Measurements from ENCODE around the gene FLOT1.
A peak's percentile ranks its signal among the peaks of the same experiment; 100 is the strongest.

The FLOT1 gene

GRCh38 chr6:30730601-30731435, 11.7 kb downstream of the FLOT1 start (continued):
- TF ChIP-seq ZBTB26 (tag by site-specific recombination; optimal IDR thresholded peaks at IDR 0.05) = peak; percentile 19
- no peak for TF ChIP-seq ZNF670 (tag by site-specific recombination; IDR thresholded peaks at IDR 0.05; ENCODE audit: low read depth)
- TF ChIP-seq ZNF600 (tag by site-specific recombination; IDR thresholded peaks at IDR 0.05) = peak; percentile 95
- no peak for TF ChIP-seq ZNF624 (tag by site-specific recombination; IDR thresholded peaks at IDR 0.05)
- TF ChIP-seq ZSCAN5A (tag by site-specific recombination; IDR thresholded peaks at IDR 0.05) = no peak
- TF ChIP-seq ZNF112 (tag by site-specific recombination; IDR thresholded peaks at IDR 0.05) = no peak
- TF ChIP-seq ZNF544 (tag by site-specific recombination; IDR thresholded peaks at IDR 0.05) = no peak
- TF ChIP-seq ZNF677 (tag by site-specific recombination; IDR thresholded peaks at IDR 0.05) = no peak
- TF ChIP-seq ZNF654 (tag by site-specific recombination; IDR thresholded peaks at IDR 0.05; ENCODE audit: low read depth) = peak; percentile 87
- TF ChIP-seq ZNF10 (tag by site-specific recombination; IDR thresholded peaks at IDR 0.05) = peak; percentile 89
- peak; percentile 53; the same call in 1 of the 2 replicates for TF ChIP-seq ZNF692 (tag by site-specific recombination; IDR thresholded peaks at IDR 0.05)
- TF ChIP-seq ZNF350 (tag by site-specific recombination; IDR thresholded peaks at IDR 0.05) = no peak
- no peak for TF ChIP-seq ZBTB21 (tag by site-specific recombination; IDR thresholded peaks at IDR 0.05)
- TF ChIP-seq ZNF148 (tag by site-specific recombination; IDR thresholded peaks at IDR 0.05; ENCODE audit: borderline replicate concordance) = no peak
- no peak for TF ChIP-seq ZNF48 (tag by site-specific recombination; IDR thresholded peaks at IDR 0.05)
- 0 out of 2 replicates have a peak, but pooled peaks have one; percentile 23 for TF ChIP-seq ZNF24 (tag by site-specific recombination; IDR thresholded peaks at IDR 0.05)
- no peak for TF ChIP-seq ZNF26 (tag by site-specific recombination; IDR thresholded peaks at IDR 0.05)
- TF ChIP-seq ZNF701 (tag by site-specific recombination; IDR thresholded peaks at IDR 0.05) = no peak
- no peak for TF ChIP-seq ZNF155 (tag by site-specific recombination; IDR thresholded peaks at IDR 0.05)
- TF ChIP-seq ZBTB6 (tag by site-specific recombination; IDR thresholded peaks at IDR 0.05) = peak; percentile 97
- TF ChIP-seq ZNF426 (tag by site-specific recombination; IDR thresholded peaks at IDR 0.05) = no peak
- TF ChIP-seq, protein P1, sequence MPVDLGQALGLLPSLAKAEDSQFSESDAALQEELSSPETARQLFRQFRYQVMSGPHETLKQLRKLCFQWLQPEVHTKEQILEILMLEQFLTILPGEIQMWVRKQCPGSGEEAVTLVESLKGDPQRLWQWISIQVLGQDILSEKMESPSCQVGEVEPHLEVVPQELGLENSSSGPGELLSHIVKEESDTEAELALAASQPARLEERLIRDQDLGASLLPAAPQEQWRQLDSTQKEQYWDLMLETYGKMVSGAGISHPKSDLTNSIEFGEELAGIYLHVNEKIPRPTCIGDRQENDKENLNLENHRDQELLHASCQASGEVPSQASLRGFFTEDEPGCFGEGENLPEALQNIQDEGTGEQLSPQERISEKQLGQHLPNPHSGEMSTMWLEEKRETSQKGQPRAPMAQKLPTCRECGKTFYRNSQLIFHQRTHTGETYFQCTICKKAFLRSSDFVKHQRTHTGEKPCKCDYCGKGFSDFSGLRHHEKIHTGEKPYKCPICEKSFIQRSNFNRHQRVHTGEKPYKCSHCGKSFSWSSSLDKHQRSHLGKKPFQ (tag by site-specific recombination; IDR thresholded peaks at IDR 0.05) = no peak
- no peak for TF ChIP-seq ZNF571 (tag by site-specific recombination; IDR thresholded peaks at IDR 0.05)
- peak; percentile 74; the same call in 1 of the 2 replicates for TF ChIP-seq ZNF2 (tag by site-specific recombination; IDR thresholded peaks at IDR 0.05)
- peak; percentile 41; the same call in 1 of the 2 replicates for TF ChIP-seq ZNF391 (tag by site-specific recombination; IDR thresholded peaks at IDR 0.05; ENCODE audit: borderline replicate concordance, low read depth)
- no peak for TF ChIP-seq ZNF16 (tag by site-specific recombination; IDR thresholded peaks at IDR 0.05; ENCODE audit: low read depth)
- peak; percentile 20; the same call in 1 of the 2 replicates for TF ChIP-seq SP3 (tag by site-specific recombination; IDR thresholded peaks at IDR 0.05)
